Endothelial cell of umbilical vein (primary cell): Measurements from ENCODE around the gene SUGP1. TPM values are rescaled to one million over a fixed set of nuclear protein-coding genes. Genes with fewer than 3 reads are reported as not detected.

ENCODE experiments used
- BruUV-seq: library from RNA; stranded (reverse); fragments of 400-500 nt; replicated peaks from 2 replicates; lab custom pipeline; 2021; lab: Mats Ljungman, UMichigan
- CTCF ChIA-PET: fragments of 300-600, 350-600 bp; sonication (Branson Sonifier 250); formaldehyde crosslinking; loops from one replicate; lab custom pipeline; 2021; ENCODE audit warnings: antibody characterized with exemption, inconsistent platforms; lab: Charles Lee
- POLR2A ChIA-PET: fragments of 300-600, 350-600 bp; sonication (Branson Sonifier 250); formaldehyde crosslinking; loops from one replicate; lab custom pipeline; 2021; ENCODE audit warnings: antibody characterized with exemption, inconsistent platforms; lab: Charles Lee
- DNase-seq: peaks from one replicate; pipeline ENCODE4 v3.0.0-alpha.2; 2011; ENCODE audit warnings: low read depth, low spot score
- FAIRE-seq: peaks from 2 replicates; lab custom pipeline; 2011; peaks lifted over from hg19 to GRCh38; lab: Jason Lieb, UNC
- H2AFZ ChIP-seq: 2 replicates; pipeline ENCODE4 v1.6.0; 2012; ENCODE audit warnings: low read depth, low read length, control low read depth, inconsistent platforms
- H3K27ac ChIP-seq: 2 replicates; pipeline ENCODE4 v1.5.1; 2011; ENCODE audit warnings: low read depth, mild to moderate bottlenecking, control low read depth, low read length, moderate library complexity; ENCODE audit not compliant: insufficient read depth
- H3K27me3 ChIP-seq, 2 experiments: 2 replicates each; pipeline versions ENCODE4 v1.6.0 to v1.6.1; 2011; ENCODE audit warnings: low read length in 2 of 2, mixed read lengths in 1 of 2; ENCODE audit not compliant: control insufficient read depth in 2 of 2, insufficient read depth in 2 of 2
- H3K36me3 ChIP-seq, 2 experiments: 2 replicates in 1 of 2; 3 replicates in 1 of 2; pipeline ENCODE4 v1.5.1; 2011; ENCODE audit warnings: low read length in 2 of 2, mild to moderate bottlenecking in 1 of 2, moderate library complexity in 1 of 2; ENCODE audit not compliant: control insufficient read depth in 2 of 2, insufficient read depth in 2 of 2; ENCODE audit errors: extremely low read depth in 1 of 2
- H3K4me1 ChIP-seq: 3 replicates; pipeline ENCODE4 v1.5.1; 2011; ENCODE audit warnings: mild to moderate bottlenecking, low read length; ENCODE audit not compliant: control insufficient read depth, insufficient read depth; ENCODE audit errors: extremely low read depth
- H3K4me2 ChIP-seq: 2 replicates; pipeline ENCODE4 v1.6.1; 2011; ENCODE audit warnings: low read length, control low read depth, mixed read lengths; ENCODE audit not compliant: insufficient read depth
- H3K4me3 ChIP-seq, 3 experiments: fragments of 200-600 bp in 1 of 3; sonication (generic), shearing (Covaris generic) in 1 of 3; replicated peaks in 1 of 3; 2 replicates each; pipeline ENCODE4 v1.5.1; 2011 to 2016; ENCODE audit warnings: control low read depth in 3 of 3, low read length in 3 of 3, mild to moderate bottlenecking in 2 of 3, inconsistent platforms in 1 of 3, low read depth in 1 of 3, moderate library complexity in 1 of 3; ENCODE audit not compliant: insufficient read depth in 1 of 3
- H3K79me2 ChIP-seq: 2 replicates; pipeline ENCODE4 v1.6.0; 2012; ENCODE audit warnings: low read length, inconsistent platforms; ENCODE audit not compliant: control insufficient read depth, insufficient read depth
- H3K9ac ChIP-seq: replicated peaks from 2 replicates; pipeline ENCODE3; 2011; ENCODE audit warnings: low read length, control low read depth; ENCODE audit not compliant: insufficient read depth; ENCODE audit errors: extremely low read depth
- H3K9me1 ChIP-seq: replicated peaks from 3 replicates; pipeline ENCODE4 v1.6.0; 2011; ENCODE audit warnings: mild to moderate bottlenecking, low read length; ENCODE audit not compliant: control insufficient read depth, insufficient read depth; ENCODE audit errors: extremely low read depth
- H3K9me3 ChIP-seq: replicated peaks from 2 replicates; pipeline ENCODE4 v1.5.1; 2012; ENCODE audit warnings: low read length, inconsistent platforms; ENCODE audit not compliant: control insufficient read depth, insufficient read depth
- H4K20me1 ChIP-seq: replicated peaks from 2 replicates; pipeline ENCODE3; 2011; ENCODE audit warnings: mild to moderate bottlenecking, low read length; ENCODE audit not compliant: control insufficient read depth, insufficient read depth; ENCODE audit errors: extremely low read depth
- CTCF ChIP-seq, 2 donors: IDR thresholded peaks; 1 replicate in 1 of 2; 2 replicates in 1 of 2; pipeline ENCODE4 v1.5.1; 2011; ENCODE audit warnings: low read length in 2 of 2, mild to moderate bottlenecking in 2 of 2, moderate library complexity in 2 of 2, control low read depth in 1 of 2, inconsistent platforms in 1 of 2, low read depth in 1 of 2; ENCODE audit not compliant: insufficient read depth in 1 of 2; ENCODE audit errors: extremely low read depth in 1 of 2
- EZH2 ChIP-seq: IDR thresholded peaks from 2 replicates; pipeline ENCODE4 v1.6.1; 2012; ENCODE audit warnings: borderline replicate concordance, low read depth, mild to moderate bottlenecking, moderate library complexity, low read length, inconsistent platforms; ENCODE audit not compliant: severe bottlenecking
- GATA2 ChIP-seq: IDR thresholded peaks from 2 replicates; pipeline ENCODE4 v1.7.0; 2011; ENCODE audit warnings: low read depth, mild to moderate bottlenecking, moderate library complexity, mixed read lengths, low read length; ENCODE audit not compliant: insufficient read length, insufficient read depth
- JUN ChIP-seq: IDR thresholded peaks from 2 replicates; pipeline ENCODE4 v1.6.1; 2011; ENCODE audit warnings: borderline replicate concordance, low read depth; ENCODE audit not compliant: insufficient read length, insufficient read depth
- POLR2AphosphoS5 ChIP-seq: IDR thresholded peaks from 2 replicates; pipeline ENCODE4 v1.6.1; 2012; ENCODE audit warnings: low read depth, mild to moderate bottlenecking, control low read depth, low read length, moderate library complexity; ENCODE audit not compliant: insufficient read depth
- dilution Hi-C: fragments of 300-500 bp; cut with MboI; formaldehyde crosslinking; loops from one replicate; pipeline ENCODE4 v1.15.0; 2019; ENCODE audit warnings: low sequenced_read_pairs; ENCODE audit not compliant: extremely low pct_ligation_motif_present
- intact Hi-C: fragments of 100-400 bp; cut with micrococcal nuclease; formaldehyde crosslinking; loops from one replicate; pipeline ENCODE4 v1.10.0; 2022
- polyA plus RNA-seq, 4 experiments: library from polyadenylated mRNA; depleted of rRNA in 3 of 4; stranded (reverse) in 3 of 4; unstranded in 1 of 4; fragments of >200 nt; gene quantifications; 2 replicates each; pipeline versions ENCODE4 v1.2.1 to v1.2.3, GENCODE V29; 2011 to 2012; ENCODE audit warnings: missing spikeins in 1 of 4
- total RNA-seq: library from RNA; stranded (reverse); gene quantifications from 2 replicates; pipeline ENCODE4 v1.2.3, GENCODE V29; 2021

The SUGP1 gene
- total and polyA plus RNA-seq, 2 donors (not counting 3 experiments of a cell fraction or from before 2014, with no cell fraction given), result 41.0 to 64.7 TPM

GRCh38 chr19:19257836-19258588, 62.3 kb downstream of the SUGP1 start:
- intact Hi-C loops (no loop called here), dilution Hi-C loops (no loop called here)
- H3K4me3 ChIP-seq, result no peak overlapping the region
- H3K79me2 ChIP-seq, result no peaks in the 10 kb centered on the region
- no peak overlapping the region for H2AFZ ChIP-seq
- no peaks in the 10 kb centered on the region for H3K9me1 ChIP-seq
- FAIRE-seq (no peak), DNase-seq (no peak)
- no peaks in the 10 kb centered on the region for H4K20me1 ChIP-seq
- H3K27me3 ChIP-seq, result peaks cover 19 to 25% of the 10 kb centered on the region in 2 experiments
- H3K4me2 ChIP-seq, result no peak overlapping the region
- no peaks in the 10 kb centered on the region for H3K9me3 ChIP-seq
- H3K27ac ChIP-seq, result no peak overlapping the region
- CTCF ChIA-PET, result no interaction called here
- TF ChIP-seq CTCF (IDR thresholded peaks at IDR 0.05; ENCODE audit: extremely low read depth in 1 of 2, insufficient read depth in 1 of 2, low read depth in 1 of 2, low read length in 2 of 2) (no peak), EZH2 (no peak), JUN (no peak), GATA2 (no peak), POLR2AphosphoS5 (no peak)
- H3K4me1 ChIP-seq, result no peaks in the 10 kb centered on the region
- H3K9ac ChIP-seq, result no peak overlapping the region
- POLR2A ChIA-PET, result no interaction called here
- no peaks in the 10 kb centered on the region for H3K36me3 ChIP-seq
- BruUV-seq, result no TSS peak
